Activated CD4-positive, CD25-positive, alpha-beta regulatory T cell treated with anti-CD3 and anti-CD28 coated beads, Interleukin-2, amount 50 U/mL, for 24 hours (primary cell): ENCODE results near the gene BMP3.
"Not testable (repeated sequence)": the region's sequence is repeated elsewhere in the genome, so short reads cannot be mapped to it uniquely, and the experiment has no call there.

Experiments
- ATAC-seq, 2 donors: fragments of 150-1000 bp; cut with Tn5 transposase; one replicate each; pipeline ENCODE4 v1.10.0; 2021; ENCODE audit warnings: mild to moderate bottlenecking in 1 of 2, moderate library complexity in 1 of 2

BMP3 gene

GRCh38 chr4:81030061-81030980, at the start of gene BMP3:
Gene BMP3 (plus strand): TSS chr4:81030708. CDS start chr4:81031285, 577 bp downstream.
- no peak for ATAC-seq

GRCh38 chr4:80986011-80986410, 44.5 kb upstream of the BMP3 start:
- ATAC-seq, result no peak

- ATAC-seq, result peak in 1 of 2 donors; percentile 21
Observed at GRCh38 chr4:80989921-80990544, 40.5 kb upstream of the BMP3 start.

- no peak for ATAC-seq
Observed at GRCh38 chr4:80990851-80991250, 39.7 kb upstream of the BMP3 start.

- no peak for ATAC-seq
Observed at GRCh38 chr4:80999943-81000342, 30.6 kb upstream of the BMP3 start.

- peak in 1 of 2 donors; percentile 10 for ATAC-seq
Observed at GRCh38 chr4:81003597-81004111, 26.9 kb upstream of the BMP3 start.

- no peak for ATAC-seq
Observed at GRCh38 chr4:81007417-81007816, 23.1 kb upstream of the BMP3 start.

GRCh38 chr4:81016566-81016965, 13.9 kb upstream of the BMP3 start:
- not testable (repeated sequence) for ATAC-seq

GRCh38 chr4:81019006-81019405, 11.5 kb upstream of the BMP3 start:
- no peak for ATAC-seq

GRCh38 chr4:81021142-81021944, 9.2 kb upstream of the BMP3 start:
- no peak for ATAC-seq

GRCh38 chr4:81021981-81022380, 8.5 kb upstream of the BMP3 start:
- ATAC-seq, result no peak

GRCh38 chr4:81023484-81023883, 7.0 kb upstream of the BMP3 start:
- ATAC-seq, result no peak

- ATAC-seq, result no peak
Observed at GRCh38 chr4:81030981-81031791, 678 bp downstream of the BMP3 start.

- no peak for ATAC-seq
Observed at GRCh38 chr4:81031796-81032551, 1.5 kb downstream of the BMP3 start.

GRCh38 chr4:81032771-81033684, 2.5 kb downstream of the BMP3 start:
- ATAC-seq, result no peak

- no peak for ATAC-seq
Observed at GRCh38 chr4:81038636-81039350, 8.3 kb downstream of the BMP3 start.

GRCh38 chr4:81039351-81039972, 9.0 kb downstream of the BMP3 start:
- ATAC-seq, result no peak

GRCh38 chr4:81040012-81040659, 9.6 kb downstream of the BMP3 start:
- ATAC-seq, result no peak
